Brain microvascular endothelial cell (primary cell): ENCODE results near the gene BTBD1.

Experiments used
- DNase-seq: peaks from one replicate; pipeline ENCODE4 v3.0.0-alpha.2; 2020
- H3K27ac ChIP-seq: fragments of 250-450 bp; sonication (Bioruptor Pico); 2 replicates; pipeline ENCODE4 v1.5.1; 2020; ENCODE audit warnings: mild to moderate bottlenecking, moderate library complexity
- H3K27me3 ChIP-seq: fragments of 250-450 bp; sonication (Bioruptor Pico); replicated peaks from 2 replicates; pipeline ENCODE4 v1.5.1; 2020; ENCODE audit warnings: mild to moderate bottlenecking
- H3K36me3 ChIP-seq: fragments of 250-450 bp; sonication (Bioruptor Pico); replicated peaks from 2 replicates; pipeline ENCODE4 v1.5.1; 2020; ENCODE audit warnings: mild to moderate bottlenecking
- H3K4me3 ChIP-seq: 2 replicates; pipeline ENCODE4 v1.5.1; 2011; ENCODE audit warnings: low read depth, mild to moderate bottlenecking, control low read depth, low read length, moderate library complexity
- CTCF ChIP-seq: IDR thresholded peaks from 2 replicates; pipeline ENCODE4 v1.5.1; 2011; ENCODE audit warnings: low read depth, mild to moderate bottlenecking, moderate library complexity, low read length, control low read depth, inconsistent platforms; ENCODE audit errors: missing control alignments
- in situ Hi-C: cut with HindIII; loops from 2 replicates; pipeline ENCODE4 v1.10.0; 2017; ENCODE audit warnings: low sequenced_read_pairs, low pct_ligation_motif_present

Gene BTBD1

GRCh38 chr15:82969353-82969752 is 97.7 kb downstream of the BTBD1 start:
- no peak overlapping the region for H3K27ac ChIP-seq
- no peak overlapping the region for H3K4me3 ChIP-seq
- H3K27me3 ChIP-seq = no peaks in the 10 kb centered on the region
- TF ChIP-seq CTCF = no peak
- no peak for DNase-seq
- in situ Hi-C loops = no loop called here
- H3K36me3 ChIP-seq = no peaks in the 10 kb centered on the region

GRCh38 chr15:82968066-82968465 is 99.0 kb downstream of the BTBD1 start:
- no peak overlapping the region for H3K27ac ChIP-seq
- in situ Hi-C loops = no loop called here
- no peak for TF ChIP-seq CTCF
- DNase-seq = no peak
- no peaks in the 10 kb centered on the region for H3K36me3 ChIP-seq
- H3K4me3 ChIP-seq = no peak overlapping the region
- H3K27me3 ChIP-seq = no peaks in the 10 kb centered on the region

GRCh38 chr15:82966671-82967071 is 100.4 kb downstream of the BTBD1 start:
- no peak overlapping the region for H3K4me3 ChIP-seq
- H3K27ac ChIP-seq = no peak overlapping the region
- TF ChIP-seq CTCF = no peak
- no peak for DNase-seq
- in situ Hi-C loops = no loop called here
- H3K36me3 ChIP-seq = no peaks in the 10 kb centered on the region
- no peaks in the 10 kb centered on the region for H3K27me3 ChIP-seq
